Measurements from ENCODE around the gene CYP3A5.
"Not testable (repeated sequence)": the region's sequence is repeated elsewhere in the genome, so short reads cannot be mapped to it uniquely, and the experiment has no call there.

The CYP3A5 gene

GRCh38 chr7:99679400-99680191 is at the start of gene CYP3A5:
TSS of gene CYP3A5 (minus strand) at chr7:99679996. CDS start at chr7:99679896, 100 bp downstream.
- no peak for DNase-seq (ENCODE audit: low read depth in 2 of 2)

GRCh38 chr7:99728615-99729014 is 48.8 kb upstream of the CYP3A5 start:
- no peak for DNase-seq (ENCODE audit: low read depth in 2 of 2)

- DNase-seq (ENCODE audit: low read depth in 2 of 2): not testable (repeated sequence)
Measured at GRCh38 chr7:99723201-99723600, 43.4 kb upstream of the CYP3A5 start.

- no peak for DNase-seq (ENCODE audit: low read depth in 2 of 2)
Measured at GRCh38 chr7:99720800-99721595, 41.2 kb upstream of the CYP3A5 start.

GRCh38 chr7:99719996-99720769 is 40.4 kb upstream of the CYP3A5 start:
- DNase-seq (ENCODE audit: low read depth in 2 of 2): no peak

GRCh38 chr7:99713995-99714570 is 34.3 kb upstream of the CYP3A5 start:
- no peak for DNase-seq (ENCODE audit: low read depth in 2 of 2)

GRCh38 chr7:99709838-99710578 is 30.2 kb upstream of the CYP3A5 start:
- no peak for DNase-seq (ENCODE audit: low read depth in 2 of 2)

GRCh38 chr7:99709260-99709659 is 29.5 kb upstream of the CYP3A5 start:
- no peak for DNase-seq (ENCODE audit: low read depth in 2 of 2)

- DNase-seq (ENCODE audit: low read depth in 2 of 2): no peak
Measured at GRCh38 chr7:99707096-99707495, 27.3 kb upstream of the CYP3A5 start.

GRCh38 chr7:99699946-99700345 is 20.1 kb upstream of the CYP3A5 start:
- DNase-seq (ENCODE audit: low read depth in 2 of 2): no peak

GRCh38 chr7:99698867-99699730 is 19.3 kb upstream of the CYP3A5 start:
- DNase-seq (ENCODE audit: low read depth in 2 of 2): not testable (repeated sequence)

- DNase-seq (ENCODE audit: low read depth in 2 of 2): no peak
Measured at GRCh38 chr7:99694912-99695304, 15.1 kb upstream of the CYP3A5 start.

- no peak for DNase-seq (ENCODE audit: low read depth in 2 of 2)
Measured at GRCh38 chr7:99694201-99694911, 14.6 kb upstream of the CYP3A5 start.

- DNase-seq (ENCODE audit: low read depth in 2 of 2): no peak
Measured at GRCh38 chr7:99693427-99694200, 13.8 kb upstream of the CYP3A5 start.

- no peak for DNase-seq (ENCODE audit: low read depth in 2 of 2)
Measured at GRCh38 chr7:99693100-99693426, 13.3 kb upstream of the CYP3A5 start.

GRCh38 chr7:99692563-99692962 is 12.8 kb upstream of the CYP3A5 start:
- DNase-seq (ENCODE audit: low read depth in 2 of 2): not testable (repeated sequence)

- not testable (repeated sequence) for DNase-seq (ENCODE audit: low read depth in 2 of 2)
Measured at GRCh38 chr7:99691658-99692057, 11.9 kb upstream of the CYP3A5 start.

- not testable (repeated sequence) for DNase-seq (ENCODE audit: low read depth in 2 of 2)
Measured at GRCh38 chr7:99690918-99691317, 11.1 kb upstream of the CYP3A5 start.

Measured in stimulated activated CD4-positive, alpha-beta T cell treated with anti-CD3 and anti-CD28 coated beads, Interleukin-15, amount 100 ng/mL, for 48 hours (primary cell).